ENCODE measurements around the gene ATM.
"Not testable (repeated sequence)": the region's sequence is repeated elsewhere in the genome, so short reads cannot be mapped to it uniquely, and the experiment has no call there.

ATM gene

GRCh38 chr11:108370315-108370714, 147.4 kb downstream of the ATM start:
- no peaks in the 10 kb centered on the region for H3K27me3 ChIP-seq (ENCODE audit: low read length)
- no peak for TF ChIP-seq CTCF (IDR thresholded peaks at IDR 0.05; ENCODE audit: insufficient read depth, low read length, poor library complexity, severe bottlenecking)

GRCh38 chr11:108370990-108371389, 148.1 kb downstream of the ATM start:
- Histone ChIP-seq H3K27ac (ENCODE audit: low read depth, low read length) (no peak overlapping the region), H2AFZ (ENCODE audit: low read depth, low read length, severe bottlenecking) (no peak overlapping the region), H3F3A (ENCODE audit: insufficient read depth) (no peaks in the 10 kb centered on the region), H3K4me3 (ENCODE audit: insufficient read depth, low read length, poor library complexity, severe bottlenecking) (no peak overlapping the region), H3K4me2 (ENCODE audit: low read depth, low read length, poor library complexity, severe bottlenecking) (no peak overlapping the region), H3K79me2 (ENCODE audit: insufficient read depth, low read length) (no peaks in the 10 kb centered on the region), H3K9me3 (ENCODE audit: insufficient read depth, low read length) (no peaks in the 10 kb centered on the region), H4K20me1 (ENCODE audit: low read depth, low read length) (no peaks in the 10 kb centered on the region), H3K9ac (ENCODE audit: low read length) (no peak overlapping the region), H3K36me3 (ENCODE audit: low read length) (peaks cover 15% of the 10 kb centered on the region; the same call in 1 of the 2 replicates), H3K9me2 (replicated peaks; ENCODE audit: insufficient read depth, low read length) (no peaks in the 10 kb centered on the region), H3K27me3 (ENCODE audit: low read length) (no peaks in the 10 kb centered on the region)
- TF ChIP-seq CTCF (IDR thresholded peaks at IDR 0.05; ENCODE audit: insufficient read depth, low read length, poor library complexity, severe bottlenecking): no peak
- no peak for TF ChIP-seq EZH2phosphoT487 (conservative IDR thresholded peaks at IDR 0.05; ENCODE audit: low read length)

More at GRCh38 chr11:108370315-108370714, 147.4 kb downstream of the ATM start:
- Histone ChIP-seq H3K9me3 (ENCODE audit: insufficient read depth, low read length) (no peaks in the 10 kb centered on the region), H3K4me3 (ENCODE audit: insufficient read depth, low read length, poor library complexity, severe bottlenecking) (no peak overlapping the region), H3K36me3 (ENCODE audit: low read length) (peaks cover 17% of the 10 kb centered on the region; the same call in 1 of the 2 replicates), H3K4me2 (ENCODE audit: low read depth, low read length, poor library complexity, severe bottlenecking) (no peak overlapping the region), H2AFZ (ENCODE audit: low read depth, low read length, severe bottlenecking) (no peak overlapping the region), H3K27ac (ENCODE audit: low read depth, low read length) (no peak overlapping the region), H3K79me2 (ENCODE audit: insufficient read depth, low read length) (no peaks in the 10 kb centered on the region), H3K9me2 (replicated peaks; ENCODE audit: insufficient read depth, low read length) (no peaks in the 10 kb centered on the region), H3K9ac (ENCODE audit: low read length) (no peak overlapping the region), H4K20me1 (ENCODE audit: low read depth, low read length) (no peaks in the 10 kb centered on the region), H3F3A (ENCODE audit: insufficient read depth) (no peaks in the 10 kb centered on the region)

GRCh38 chr11:108373505-108373904, 150.6 kb downstream of the ATM start:
- not testable (repeated sequence) for H3K9me3 ChIP-seq (ENCODE audit: insufficient read depth, low read length); H3K27me3 ChIP-seq (ENCODE audit: low read length); H3K4me2 ChIP-seq (ENCODE audit: low read depth, low read length, poor library complexity, severe bottlenecking); H3K4me3 ChIP-seq (ENCODE audit: insufficient read depth, low read length, poor library complexity, severe bottlenecking); H3F3A ChIP-seq (ENCODE audit: insufficient read depth); H3K9me2 ChIP-seq (replicated peaks; ENCODE audit: insufficient read depth, low read length); H3K27ac ChIP-seq (ENCODE audit: low read depth, low read length); H3K9ac ChIP-seq (ENCODE audit: low read length); H2AFZ ChIP-seq (ENCODE audit: low read depth, low read length, severe bottlenecking); H3K79me2 ChIP-seq (ENCODE audit: insufficient read depth, low read length); H4K20me1 ChIP-seq (ENCODE audit: low read depth, low read length); H3K36me3 ChIP-seq (ENCODE audit: low read length)

GRCh38 chr11:108388576-108388975, 165.7 kb downstream of the ATM start:
- H3K79me2 ChIP-seq (ENCODE audit: insufficient read depth, low read length): no peaks in the 10 kb centered on the region

More at GRCh38 chr11:108388576-108388975, 165.7 kb downstream of the ATM start:
- Histone ChIP-seq H2AFZ (ENCODE audit: low read depth, low read length, severe bottlenecking) (no peak overlapping the region), H3K36me3 (ENCODE audit: low read length) (no peaks in the 10 kb centered on the region), H3K9ac (ENCODE audit: low read length) (no peak overlapping the region), H3K9me3 (ENCODE audit: insufficient read depth, low read length) (no peaks in the 10 kb centered on the region), H3F3A (ENCODE audit: insufficient read depth) (no peaks in the 10 kb centered on the region), H3K27me3 (ENCODE audit: low read length) (no peaks in the 10 kb centered on the region), H4K20me1 (ENCODE audit: low read depth, low read length) (no peaks in the 10 kb centered on the region), H3K27ac (ENCODE audit: low read depth, low read length) (no peak overlapping the region), H3K4me3 (ENCODE audit: insufficient read depth, low read length, poor library complexity, severe bottlenecking) (no peak overlapping the region), H3K4me2 (ENCODE audit: low read depth, low read length, poor library complexity, severe bottlenecking) (no peak overlapping the region), H3K9me2 (replicated peaks; ENCODE audit: insufficient read depth, low read length) (no peaks in the 10 kb centered on the region)
- TF ChIP-seq CTCF (IDR thresholded peaks at IDR 0.05; ENCODE audit: insufficient read depth, low read length, poor library complexity, severe bottlenecking) (no peak), EZH2phosphoT487 (conservative IDR thresholded peaks at IDR 0.05; ENCODE audit: low read length) (no peak)

Measured in SU-DHL-6 (cell line).